SHP77 (cell line): ENCODE measurements around the gene TTYH3.

Experiments used
- DNase-seq, 2 experiments: peaks; one replicate each; lab custom pipeline; 2025; lab: John Stamatoyannopoulos, UW

The TTYH3 gene

DNA sequence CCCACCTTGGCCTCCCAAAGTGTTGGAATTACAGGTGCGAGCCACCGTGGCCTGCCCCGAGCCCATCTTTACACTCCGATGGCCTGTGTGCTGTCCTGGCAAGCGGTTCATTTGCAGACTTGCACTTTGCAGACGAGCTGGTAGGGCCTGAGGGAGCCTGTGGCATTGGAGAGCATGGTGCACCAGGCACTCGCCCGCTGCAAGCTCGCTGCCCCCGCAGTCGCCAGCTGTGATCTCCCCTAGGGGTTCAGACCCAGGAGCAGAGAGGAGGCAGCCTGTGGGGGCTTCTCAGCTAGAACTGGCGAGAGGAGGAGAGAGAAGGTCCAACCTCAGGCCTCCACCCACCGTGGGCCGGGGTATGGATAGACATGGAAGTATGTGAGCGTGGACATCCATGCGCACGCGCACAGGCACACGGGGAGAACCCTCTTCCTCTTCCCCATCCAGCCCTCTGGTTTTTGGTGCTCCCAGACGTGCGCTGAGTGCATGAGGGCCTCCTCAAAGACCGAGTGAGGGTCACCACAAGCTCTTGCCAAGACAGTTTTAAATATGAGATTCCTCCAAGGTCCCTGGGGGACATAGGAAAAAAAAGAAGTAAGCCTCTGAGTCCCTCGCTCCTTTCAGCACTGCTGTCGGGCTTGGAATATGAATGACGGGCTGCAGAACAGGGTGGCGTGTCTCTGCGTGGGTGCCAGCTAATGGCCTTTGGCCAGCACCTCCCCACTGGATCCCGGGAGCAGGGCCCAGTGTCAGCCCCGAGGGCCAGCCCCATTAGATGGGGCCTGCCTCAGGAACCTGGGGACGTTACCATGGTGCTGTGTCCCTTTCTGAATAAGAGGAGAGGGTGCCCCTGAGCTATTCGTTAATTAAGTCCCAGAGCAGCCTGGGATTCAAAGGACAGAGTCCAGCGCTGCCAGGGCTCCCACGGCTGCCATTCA lies 15.1 kb upstream of the TTYH3 start:
- DNase-seq = no peak

DNA sequence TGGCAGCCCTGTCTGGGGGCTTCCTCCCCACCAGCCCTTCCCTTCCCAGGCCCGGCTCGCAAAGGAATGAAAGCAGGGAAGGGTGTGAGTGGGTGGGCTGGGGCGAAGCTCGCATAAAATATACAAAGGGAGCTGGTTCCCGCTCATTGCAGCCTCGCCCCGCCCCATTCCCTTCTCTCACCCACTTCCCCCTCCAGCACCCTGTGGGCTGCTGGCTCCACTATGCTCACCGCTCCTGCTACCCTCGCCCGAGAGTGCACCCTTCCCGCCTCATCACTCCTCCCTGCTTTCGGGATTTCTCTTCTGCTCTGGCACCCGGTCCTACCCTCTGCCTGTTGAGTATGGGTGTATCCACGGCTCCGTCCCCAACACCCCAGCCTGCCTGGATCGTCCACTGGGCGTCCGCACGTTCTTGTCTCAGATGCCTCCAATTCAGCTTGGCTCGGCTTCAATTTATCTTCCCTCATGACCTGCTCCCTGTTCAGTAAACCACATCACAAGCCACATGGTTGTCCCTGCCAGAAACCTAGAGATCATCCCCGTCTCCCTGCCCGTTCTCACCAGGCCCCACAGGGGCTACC lies 14.4 kb upstream of the TTYH3 start:
- no peak for DNase-seq

DNA sequence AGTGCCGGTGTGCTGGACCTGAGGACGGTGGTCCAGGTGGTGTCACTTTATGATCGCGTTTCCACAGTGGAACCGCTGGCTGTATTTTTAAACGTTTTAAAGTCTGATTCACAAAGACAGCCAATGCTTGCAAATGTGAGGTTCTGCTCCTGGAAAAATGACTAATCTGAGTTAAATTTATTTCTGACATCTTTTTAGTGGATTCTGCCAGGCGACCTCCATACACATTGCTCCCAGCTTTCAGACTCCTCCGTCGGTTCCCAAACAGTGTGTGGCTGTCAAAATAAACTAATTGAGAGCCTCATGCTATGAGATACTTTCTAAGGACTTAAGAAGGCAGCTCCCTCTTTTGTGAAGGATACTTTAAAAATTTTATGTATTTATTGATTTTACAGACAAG lies 12.7 kb upstream of the TTYH3 start:
- no peak for DNase-seq

DNA sequence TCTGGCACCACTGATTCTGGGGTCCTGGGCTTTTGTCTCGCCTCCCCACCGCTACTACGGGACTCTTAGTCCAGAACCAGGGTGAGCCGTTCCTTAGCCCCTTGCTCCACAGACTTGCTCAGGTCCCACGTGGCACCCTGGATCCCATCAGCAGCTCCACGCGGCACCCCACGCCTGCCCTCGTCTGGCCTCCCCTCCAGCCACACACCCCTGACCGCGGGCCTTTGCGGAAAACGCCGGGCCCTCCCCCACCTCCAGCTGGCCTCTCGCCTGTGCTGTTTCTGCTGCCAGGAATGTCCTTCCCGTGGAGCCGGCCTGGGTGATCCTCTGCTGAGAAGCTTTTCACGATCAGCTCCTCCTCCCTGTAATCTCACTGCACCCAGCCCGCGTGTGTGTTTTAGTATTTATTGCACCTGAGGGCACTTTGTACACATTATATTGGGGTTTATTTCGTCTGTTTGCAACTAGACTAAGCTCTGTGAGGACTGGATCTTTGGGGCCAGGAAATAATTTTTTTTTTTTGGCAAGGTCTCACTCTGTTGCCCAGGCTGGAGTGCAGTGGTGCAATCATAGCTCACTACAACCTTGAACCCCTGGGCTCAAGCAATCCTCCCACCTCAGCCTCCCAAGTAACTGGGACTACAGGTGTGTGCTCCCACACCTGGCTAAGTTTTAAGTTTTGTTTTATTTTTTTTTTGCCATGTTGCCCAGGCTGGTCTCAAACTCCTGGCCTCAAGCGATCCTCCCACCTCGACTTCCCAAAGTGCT lies 10.5 kb upstream of the TTYH3 start:
- peak in 1 of 2 experiments; percentile 55 for DNase-seq

DNA sequence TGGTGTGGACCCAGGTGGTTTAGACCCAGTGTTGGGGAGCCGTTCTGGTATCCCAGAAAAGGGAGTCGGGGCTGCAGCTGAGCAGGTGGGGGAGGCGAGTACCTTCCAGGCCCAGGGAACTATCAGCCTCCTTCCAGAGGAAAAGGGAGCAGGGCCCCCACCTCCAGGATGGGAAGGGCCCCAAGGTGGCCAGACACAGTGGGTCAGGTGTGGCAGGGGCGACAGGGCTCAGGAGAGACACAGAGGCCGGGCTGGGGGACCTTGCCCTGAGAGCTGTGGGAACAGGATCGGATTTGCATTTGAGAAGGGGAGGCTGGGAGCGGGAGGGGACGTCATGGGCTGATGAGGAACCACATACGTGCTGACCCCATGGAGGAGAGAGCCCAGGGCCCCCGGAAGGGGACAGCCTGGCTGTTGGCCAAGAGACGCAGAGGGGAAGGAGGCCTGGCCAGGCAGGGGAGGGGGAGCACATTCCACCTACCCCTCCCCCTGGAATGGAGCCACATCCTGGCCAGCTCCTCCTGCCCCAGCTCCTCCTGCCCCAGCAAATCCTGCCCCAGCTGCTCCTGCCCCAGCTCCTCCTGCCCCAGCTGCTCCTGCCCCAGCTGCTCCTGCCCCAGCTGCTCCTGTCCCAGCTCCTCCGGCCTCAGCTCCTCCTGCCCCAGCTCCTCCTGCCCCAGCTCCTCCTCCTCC lies 9.7 kb upstream of the TTYH3 start:
- peak; percentile 30 to 54 for DNase-seq

DNA sequence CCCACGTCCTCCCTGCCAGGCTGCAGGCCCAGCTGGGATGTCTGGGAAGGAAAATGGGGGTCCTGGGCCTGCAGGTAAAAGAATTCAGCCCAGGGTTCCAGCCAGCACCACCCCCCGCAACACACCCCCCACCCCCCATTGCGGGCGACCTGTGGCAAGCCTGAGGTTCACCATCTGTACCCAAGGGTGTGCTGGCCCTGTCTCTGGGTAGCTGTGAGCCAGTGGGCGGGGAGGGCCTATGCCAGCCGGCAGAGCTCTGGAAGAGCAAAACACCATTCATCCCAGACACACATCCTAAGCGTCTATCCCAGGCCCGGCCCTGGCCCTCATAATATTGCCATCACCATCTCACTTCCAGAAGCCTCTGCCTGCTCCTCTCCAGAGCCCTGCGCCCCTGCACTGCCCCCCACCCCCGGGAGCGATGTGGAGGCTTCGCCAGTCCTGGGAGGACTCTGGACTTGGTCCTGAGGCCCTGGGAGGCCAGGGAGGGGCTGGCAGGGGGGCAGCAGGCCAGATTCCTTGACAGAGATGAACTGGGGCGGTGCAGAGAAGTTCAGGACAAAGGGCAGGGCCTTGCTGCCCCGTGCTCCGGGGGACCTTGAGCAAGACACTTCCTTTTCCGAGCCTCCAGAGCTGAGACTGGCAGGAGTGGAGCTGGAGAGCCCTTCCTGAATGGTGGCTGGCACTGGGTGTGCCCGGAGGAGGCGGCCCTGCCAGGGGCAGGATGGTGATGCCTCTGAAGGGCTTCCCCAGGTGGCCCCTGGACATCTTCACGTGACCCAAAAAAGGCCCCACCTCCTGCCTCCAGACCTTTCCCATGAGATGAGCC lies 8.7 kb upstream of the TTYH3 start:
- DNase-seq = no peak

DNA sequence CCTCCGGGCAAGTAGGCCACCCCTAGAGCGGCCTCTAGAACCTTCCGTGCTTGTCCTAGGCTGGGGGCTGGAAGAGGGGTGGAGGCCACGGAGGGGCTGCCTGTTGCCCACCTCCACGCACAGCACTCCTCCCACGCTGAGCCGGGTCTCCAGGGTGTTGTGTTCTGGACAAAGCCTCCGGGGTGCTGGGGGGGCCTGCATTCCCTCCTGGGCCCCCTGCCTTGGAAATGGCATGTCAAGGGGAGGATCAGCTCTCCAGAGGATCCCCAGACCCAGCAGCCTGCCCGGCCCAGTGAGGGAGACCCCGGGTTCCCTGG lies 8.1 kb upstream of the TTYH3 start:
- DNase-seq = no peak

DNA sequence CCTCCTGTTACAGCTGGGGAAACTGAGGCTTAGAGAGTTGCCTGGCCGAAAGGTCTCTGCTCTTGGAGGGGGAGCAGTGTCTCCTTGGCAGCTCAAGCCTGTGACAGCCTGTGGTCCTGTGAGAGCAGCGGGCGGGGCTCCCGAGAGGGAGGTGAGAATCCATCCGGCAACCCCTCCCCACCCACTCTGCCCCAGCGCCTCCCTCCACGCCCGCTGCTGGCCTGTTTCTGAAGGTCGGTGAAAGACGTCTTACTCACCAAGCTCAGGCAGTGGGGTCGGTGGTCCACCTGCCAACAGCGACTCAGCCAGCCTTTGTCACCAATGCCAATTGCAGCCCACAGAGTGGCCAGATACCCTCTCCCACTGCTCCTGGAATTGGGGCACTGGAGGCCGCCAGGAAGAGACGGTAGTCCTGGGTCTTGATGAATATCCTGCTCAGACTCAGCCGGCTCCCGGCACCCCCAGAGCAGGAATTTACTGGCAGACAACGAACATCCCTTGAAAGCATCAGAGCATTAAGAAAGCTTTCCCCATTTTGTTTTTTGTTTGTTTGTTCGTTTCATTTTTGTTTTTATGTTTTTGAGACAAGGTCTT lies 7.4 kb upstream of the TTYH3 start:
- DNase-seq = no peak

DNA sequence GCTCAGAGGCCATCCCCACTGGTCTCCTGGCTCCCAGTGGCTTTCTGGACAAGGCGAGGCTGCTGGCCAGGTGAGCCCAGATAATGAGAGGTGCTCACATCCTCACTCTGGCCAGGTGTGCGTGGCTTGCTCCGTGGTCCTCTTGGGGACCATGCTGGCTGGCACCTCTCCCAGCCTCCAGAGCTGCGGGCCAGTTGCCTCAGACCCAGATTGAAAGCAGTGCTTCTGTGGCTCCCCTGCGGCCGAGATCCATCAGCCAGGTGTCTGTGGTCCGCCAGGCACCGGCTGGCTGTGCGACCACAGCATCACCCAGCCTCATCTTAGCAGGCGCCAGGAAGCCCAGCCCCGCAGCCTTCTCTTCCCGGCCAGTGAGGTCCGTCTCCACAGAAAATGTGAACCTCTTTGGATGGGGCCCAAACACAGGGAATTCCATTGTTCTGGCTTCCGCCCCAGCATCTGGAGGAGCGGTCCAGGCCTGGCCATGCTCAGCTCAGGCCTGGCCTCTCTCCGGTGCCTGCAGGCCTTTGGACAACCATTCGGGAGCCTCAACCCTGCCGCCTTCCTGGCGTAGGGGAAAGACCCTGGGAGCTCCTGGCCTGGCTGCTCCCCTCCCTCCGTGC lies 5.2 kb upstream of the TTYH3 start:
- DNase-seq = no peak

DNA sequence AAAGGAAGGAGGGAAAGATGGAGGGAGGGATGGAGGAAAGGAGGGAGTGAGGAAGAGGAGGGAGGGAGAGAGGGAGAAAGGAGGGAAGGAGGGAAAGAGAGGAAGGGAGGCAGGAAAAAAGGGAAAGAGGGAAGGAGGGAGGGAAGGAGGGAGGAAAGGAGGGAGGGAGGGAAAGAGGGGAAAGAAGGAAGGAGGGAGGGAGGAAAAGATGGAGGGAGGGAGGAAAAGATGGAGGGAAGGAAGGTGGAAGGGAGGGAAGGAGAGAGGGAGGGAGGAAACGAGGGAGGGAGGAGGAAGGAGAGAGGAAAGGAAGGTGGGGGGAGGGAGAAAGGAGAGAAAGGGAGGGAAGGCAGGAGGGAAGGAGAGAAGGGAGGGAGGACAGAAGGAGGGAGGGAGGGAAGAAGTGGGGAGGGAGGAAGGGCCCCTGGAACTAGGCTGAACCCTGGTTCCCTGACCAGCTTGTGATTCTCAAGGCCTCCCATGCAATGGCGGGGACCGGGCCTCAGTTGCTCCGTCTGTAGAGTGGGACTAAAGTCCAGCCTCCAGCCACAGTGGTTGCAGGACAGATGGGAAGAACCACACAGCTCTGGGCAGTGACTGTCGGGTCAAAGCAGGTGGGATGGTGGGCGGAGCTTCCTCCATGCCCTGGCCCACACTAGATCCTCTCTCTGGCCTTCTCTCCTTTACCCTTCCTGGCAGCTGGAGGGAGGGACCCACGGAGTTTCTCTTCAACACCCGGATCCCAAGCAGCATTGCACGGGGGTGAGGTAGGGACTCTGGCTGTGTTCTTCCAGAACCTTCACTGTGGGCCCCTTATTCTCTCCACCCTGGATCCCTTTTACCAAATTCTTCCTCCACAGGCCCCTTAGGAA lies 4.3 kb upstream of the TTYH3 start:
- no peak for DNase-seq

DNA sequence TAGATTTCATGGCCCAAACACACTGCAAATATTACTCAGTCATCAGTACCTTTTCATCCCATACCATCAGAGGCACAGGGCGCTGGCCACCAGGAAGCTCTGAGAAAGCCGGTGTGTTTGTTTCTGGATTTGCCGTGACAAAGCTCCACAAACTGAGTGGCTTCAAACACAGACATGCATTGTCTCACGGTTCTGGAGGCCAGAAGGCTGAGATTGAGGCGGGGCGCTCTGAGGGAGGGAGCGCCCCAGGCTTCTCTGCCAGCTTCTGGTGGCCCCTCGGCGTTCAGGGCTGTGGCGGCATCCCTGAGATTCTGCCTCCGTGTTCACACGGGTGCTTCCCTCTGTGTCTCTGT lies 3.7 kb upstream of the TTYH3 start:
- no peak for DNase-seq

DNA sequence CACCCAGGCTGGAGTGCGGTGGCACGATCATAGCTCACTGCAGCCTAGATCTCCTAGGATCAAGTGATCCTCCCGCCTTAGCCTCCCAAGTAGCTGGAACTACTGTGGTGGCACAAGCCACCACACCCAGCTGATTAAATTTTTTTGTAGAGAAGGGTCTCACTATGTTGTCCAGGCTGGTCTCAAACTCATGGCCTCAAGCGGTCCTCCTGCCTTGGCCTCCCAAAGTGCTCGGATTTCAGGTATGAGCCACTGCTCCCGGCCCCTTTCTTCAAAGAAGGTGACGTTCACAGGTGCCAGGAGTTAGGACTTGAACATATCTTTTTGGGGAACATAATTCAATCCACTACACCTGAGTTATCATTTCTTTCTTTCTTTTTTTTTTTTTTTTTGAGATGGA lies 2.9 kb upstream of the TTYH3 start:
- no peak for DNase-seq

DNA sequence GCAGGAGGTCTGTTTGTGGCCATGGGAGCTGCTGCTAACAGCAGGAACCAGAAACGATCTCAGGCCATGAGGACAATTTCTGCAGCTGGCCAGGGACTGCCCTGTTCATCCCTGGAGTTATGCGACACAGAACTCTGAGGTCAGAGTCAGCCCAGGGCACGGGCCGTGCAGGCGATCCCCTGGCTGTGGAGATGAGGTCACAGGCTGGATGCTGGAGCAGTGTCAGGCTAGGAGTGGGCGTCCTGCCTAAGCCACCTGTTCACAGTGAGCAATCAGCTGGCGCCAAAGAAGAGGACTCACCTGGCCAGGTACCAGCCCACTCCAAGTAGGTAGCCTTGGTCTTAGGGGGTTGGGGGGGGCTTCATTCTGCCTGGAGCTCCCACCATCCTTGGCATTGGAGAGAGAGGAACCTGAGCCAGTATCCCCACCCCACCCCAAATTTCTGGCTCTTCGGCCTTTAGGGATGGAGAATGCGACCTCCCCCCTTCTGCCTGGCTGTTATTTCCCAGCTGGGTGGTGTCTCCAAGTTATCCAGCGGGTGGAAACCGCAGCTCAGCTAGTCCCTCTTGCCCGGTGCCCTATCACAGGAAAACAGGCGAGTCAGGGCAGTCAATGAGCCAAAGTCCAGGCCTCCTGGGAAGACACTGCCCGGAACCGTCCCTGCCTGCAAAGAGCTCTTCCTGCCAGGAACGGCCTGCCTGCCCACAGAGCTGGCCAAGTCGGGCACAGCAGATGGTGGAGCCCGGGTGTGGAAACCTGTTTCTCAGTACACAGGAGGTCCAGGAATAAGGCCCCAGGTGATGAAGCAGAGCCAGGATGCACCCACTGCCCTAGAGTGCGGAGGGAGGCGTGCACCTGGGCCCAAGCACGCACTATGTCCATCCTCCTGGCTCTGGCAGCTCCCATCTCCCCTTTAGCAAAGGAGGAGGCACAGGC lies 1.8 kb upstream of the TTYH3 start:
- DNase-seq = no peak

DNA sequence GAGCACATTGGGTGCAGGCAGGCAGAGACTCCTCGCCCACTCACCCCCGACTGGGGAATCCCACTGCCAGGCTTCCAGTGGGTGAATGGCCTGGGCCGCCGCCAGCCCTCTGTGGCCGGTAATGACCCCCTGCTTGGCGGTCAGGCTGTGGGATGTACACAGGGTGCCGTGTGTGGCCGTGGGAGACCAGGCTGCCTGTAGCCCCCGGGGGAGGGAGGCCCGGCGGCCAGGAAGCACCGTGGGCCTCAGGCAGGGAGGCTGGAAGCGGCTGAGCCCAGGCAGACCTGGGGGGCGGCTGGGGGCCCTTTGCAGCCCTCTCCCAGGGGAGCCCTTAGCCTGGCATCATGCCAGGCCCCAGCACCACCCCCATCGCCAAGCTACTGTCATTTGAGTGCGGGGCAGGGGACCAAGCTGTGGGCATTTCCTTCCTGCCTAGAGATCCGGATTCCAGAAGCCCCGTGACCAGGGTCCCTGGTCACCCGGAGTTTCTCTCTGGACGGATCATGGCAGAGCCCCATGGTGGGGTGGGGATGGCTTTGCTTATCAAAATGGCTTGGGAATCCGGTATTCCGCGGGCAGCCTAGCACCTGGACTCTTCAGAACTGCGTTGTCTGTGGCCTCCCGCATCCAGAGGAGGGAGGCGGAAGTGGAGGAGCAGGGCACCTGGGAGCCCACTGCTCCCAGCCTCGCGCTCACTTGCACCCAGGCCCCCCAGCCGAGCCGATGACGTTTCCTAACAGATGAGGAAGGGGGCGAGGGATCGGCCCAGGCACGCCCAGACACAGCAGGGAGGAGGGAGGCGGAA lies 1.1 kb downstream of the TTYH3 start:
- DNase-seq = peak; percentile 73 to 83

DNA sequence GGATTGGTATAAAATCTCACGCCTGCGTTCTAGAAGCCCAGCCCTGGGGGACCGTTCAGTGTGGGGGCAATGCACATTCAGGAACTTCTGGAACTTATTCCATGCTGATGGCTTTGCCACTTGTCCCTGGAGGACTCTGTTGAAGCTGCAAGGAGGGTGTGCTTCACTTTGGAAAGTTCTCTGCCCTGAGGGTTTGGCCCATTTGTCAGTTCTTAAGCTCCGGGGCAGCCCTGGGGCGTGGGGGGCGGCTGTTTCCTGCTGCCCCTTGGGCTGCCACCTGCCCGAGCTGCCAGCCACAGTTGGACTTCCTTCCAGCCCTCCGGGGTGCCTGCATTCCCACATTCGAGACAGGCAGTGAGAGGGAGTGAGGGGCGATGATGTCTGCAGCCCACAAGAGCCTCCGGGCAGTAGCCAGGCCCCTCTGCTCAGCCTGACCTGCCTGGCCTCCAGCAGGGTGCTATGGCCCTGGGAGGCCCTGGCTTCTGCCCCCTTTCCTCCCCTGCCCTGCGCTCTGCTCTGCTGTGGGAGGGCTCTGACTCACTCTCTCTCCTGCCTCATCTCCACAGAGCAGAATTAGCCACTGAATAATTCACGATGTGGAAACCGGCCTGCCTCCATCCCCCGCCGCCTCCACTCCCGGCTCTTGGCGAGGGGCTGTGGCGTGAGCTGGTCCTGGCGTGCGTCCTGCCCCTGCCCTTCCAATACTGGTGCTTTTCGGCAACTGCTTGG lies 1.9 kb downstream of the TTYH3 start:
- DNase-seq = no peak

DNA sequence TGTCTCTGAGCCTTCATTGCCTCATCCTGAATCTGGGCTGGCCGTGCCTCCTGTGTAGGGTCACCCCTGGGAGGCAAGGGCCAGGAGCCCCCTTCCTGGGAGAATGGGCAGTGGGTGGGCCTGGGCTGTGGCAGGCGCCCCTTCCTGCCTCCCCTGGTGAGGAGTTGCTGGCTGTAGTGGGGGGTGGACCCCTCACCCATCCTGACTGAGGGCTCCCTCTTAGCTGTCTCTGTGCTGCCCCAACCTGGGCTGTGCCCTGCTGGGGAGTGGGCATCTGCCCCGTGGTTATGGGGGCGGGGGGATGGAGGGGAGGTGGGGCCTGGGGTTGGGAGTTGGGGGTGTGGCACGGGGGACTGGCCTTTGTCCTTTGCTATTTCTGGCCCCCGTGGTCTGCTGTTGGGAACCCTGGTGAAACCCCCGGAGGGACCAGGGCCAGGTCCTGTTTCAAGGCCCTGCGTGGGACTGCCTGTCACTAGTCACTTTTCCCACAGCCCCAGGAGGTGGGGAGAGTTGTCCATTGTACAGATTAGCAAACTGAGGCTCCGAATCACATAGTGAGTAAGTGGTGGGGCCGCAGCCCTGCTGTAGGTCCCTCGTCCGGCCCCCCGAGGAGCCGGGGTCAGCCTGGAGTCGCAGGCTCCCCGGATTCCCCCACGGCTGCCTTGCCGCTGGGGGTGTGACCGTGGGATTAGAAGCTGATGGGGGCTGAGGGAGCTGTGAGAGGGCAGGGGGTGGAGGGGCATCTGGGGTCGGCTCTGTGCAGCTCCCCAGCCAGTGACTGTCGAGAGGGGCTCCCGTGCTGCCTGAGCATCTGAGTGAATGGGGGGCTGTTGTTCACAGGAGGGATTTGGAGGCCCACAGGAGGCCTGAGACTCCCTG lies 2.7 kb downstream of the TTYH3 start:
- no peak for DNase-seq
